ENCODE results near the gene RNF150.

The RNF150 gene

DNA sequence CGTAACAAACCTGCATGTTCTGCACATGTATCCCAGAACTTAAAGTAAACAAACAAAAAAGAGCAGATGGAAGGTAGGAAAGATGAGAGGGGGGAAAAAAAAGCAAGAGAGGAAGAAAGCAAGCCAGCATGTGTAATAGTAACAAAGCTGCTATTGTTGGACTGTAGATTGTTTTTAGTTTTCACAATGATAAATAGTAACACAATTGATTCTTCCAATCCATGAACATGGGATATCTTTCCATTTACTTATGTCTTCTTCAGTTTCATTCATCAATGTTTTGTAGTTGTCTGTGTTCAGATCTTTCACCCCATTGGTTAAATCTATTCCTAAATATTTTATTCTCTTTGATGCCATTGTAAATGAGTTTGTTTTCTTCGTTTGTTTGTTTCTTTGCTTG, 292.1 kb downstream of the RNF150 start:
- no peak for DNase-seq (ENCODE audit: low read depth in 1 of 2, low spot score in 1 of 2)
- no peak overlapping the region for H3K27ac ChIP-seq (replicated peaks)
- TF ChIP-seq, protein P1, sequence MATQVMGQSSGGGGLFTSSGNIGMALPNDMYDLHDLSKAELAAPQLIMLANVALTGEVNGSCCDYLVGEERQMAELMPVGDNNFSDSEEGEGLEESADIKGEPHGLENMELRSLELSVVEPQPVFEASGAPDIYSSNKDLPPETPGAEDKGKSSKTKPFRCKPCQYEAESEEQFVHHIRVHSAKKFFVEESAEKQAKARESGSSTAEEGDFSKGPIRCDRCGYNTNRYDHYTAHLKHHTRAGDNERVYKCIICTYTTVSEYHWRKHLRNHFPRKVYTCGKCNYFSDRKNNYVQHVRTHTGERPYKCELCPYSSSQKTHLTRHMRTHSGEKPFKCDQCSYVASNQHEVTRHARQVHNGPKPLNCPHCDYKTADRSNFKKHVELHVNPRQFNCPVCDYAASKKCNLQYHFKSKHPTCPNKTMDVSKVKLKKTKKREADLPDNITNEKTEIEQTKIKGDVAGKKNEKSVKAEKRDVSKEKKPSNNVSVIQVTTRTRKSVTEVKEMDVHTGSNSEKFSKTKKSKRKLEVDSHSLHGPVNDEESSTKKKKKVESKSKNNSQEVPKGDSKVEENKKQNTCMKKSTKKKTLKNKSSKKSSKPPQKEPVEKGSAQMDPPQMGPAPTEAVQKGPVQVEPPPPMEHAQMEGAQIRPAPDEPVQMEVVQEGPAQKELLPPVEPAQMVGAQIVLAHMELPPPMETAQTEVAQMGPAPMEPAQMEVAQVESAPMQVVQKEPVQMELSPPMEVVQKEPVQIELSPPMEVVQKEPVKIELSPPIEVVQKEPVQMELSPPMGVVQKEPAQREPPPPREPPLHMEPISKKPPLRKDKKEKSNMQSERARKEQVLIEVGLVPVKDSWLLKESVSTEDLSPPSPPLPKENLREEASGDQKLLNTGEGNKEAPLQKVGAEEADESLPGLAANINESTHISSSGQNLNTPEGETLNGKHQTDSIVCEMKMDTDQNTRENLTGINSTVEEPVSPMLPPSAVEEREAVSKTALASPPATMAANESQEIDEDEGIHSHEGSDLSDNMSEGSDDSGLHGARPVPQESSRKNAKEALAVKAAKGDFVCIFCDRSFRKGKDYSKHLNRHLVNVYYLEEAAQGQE (IDR thresholded peaks at IDR 0.05; ENCODE audit: insufficient replicate concordance, low read depth): no peak
- TF ChIP-seq GABPA (IDR thresholded peaks at IDR 0.05; ENCODE audit: low read depth): no peak
- no peak for TF ChIP-seq SPI1 (IDR thresholded peaks at IDR 0.05; ENCODE audit: borderline replicate concordance, low read depth)
- TF ChIP-seq, protein P2, sequence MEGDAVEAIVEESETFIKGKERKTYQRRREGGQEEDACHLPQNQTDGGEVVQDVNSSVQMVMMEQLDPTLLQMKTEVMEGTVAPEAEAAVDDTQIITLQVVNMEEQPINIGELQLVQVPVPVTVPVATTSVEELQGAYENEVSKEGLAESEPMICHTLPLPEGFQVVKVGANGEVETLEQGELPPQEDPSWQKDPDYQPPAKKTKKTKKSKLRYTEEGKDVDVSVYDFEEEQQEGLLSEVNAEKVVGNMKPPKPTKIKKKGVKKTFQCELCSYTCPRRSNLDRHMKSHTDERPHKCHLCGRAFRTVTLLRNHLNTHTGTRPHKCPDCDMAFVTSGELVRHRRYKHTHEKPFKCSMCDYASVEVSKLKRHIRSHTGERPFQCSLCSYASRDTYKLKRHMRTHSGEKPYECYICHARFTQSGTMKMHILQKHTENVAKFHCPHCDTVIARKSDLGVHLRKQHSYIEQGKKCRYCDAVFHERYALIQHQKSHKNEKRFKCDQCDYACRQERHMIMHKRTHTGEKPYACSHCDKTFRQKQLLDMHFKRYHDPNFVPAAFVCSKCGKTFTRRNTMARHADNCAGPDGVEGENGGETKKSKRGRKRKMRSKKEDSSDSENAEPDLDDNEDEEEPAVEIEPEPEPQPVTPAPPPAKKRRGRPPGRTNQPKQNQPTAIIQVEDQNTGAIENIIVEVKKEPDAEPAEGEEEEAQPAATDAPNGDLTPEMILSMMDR (IDR thresholded peaks at IDR 0.05; ENCODE audit: insufficient read depth, low read length): no peak
- TF ChIP-seq POLR2AphosphoS5 (IDR thresholded peaks at IDR 0.05; ENCODE audit: low read depth): no peak

DNA sequence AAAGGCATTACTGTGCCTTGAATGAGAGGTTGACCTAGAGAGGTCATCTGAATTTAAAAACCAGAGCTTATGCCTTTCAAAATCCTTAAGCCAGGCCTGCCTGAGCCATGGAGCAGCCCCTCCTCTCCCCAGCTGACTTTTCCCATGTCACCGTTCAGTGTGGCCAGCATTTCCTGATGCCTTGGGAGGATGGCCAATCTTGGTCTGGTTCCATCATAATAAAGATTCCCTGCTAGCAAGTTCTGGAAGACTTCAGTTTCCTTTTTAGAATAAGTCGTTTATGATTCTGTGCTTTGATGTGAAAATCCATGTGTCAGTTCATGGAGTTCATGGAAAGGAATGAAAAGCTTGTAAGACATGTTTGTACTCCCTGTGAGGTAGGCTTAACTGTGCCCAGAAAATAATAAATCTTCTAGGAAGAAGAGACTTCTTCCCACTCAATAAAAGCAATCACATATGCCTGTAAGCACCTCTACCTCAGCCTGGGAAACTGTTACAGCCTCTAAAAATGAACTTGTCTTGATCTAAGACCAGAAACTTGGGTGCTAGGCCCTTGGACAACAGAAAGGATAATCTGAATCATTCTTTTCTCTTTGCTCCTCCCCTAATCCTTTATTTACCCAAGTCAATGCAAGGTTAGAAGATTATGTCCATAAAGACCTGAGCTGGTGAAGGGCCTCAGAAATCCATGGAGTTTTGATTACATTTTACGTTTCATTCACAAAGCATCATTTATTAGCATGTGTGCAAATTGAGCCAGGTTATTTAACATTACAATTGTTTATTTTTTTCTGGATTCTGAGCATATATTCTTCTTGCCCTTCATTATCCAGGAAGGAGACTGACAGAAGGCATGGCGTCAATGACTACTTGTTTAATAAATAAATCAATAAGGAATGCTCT, 293.1 kb downstream of the RNF150 start:
- no peak overlapping the region for H3K4me3 ChIP-seq (replicated peaks; ENCODE audit: insufficient read depth, low read length)
- TF ChIP-seq, protein P2 (IDR thresholded peaks at IDR 0.05; ENCODE audit: insufficient read depth, low read length): no peak
- TF ChIP-seq, protein P1 (IDR thresholded peaks at IDR 0.05; ENCODE audit: insufficient replicate concordance, low read depth): no peak
- TF ChIP-seq SPI1 (IDR thresholded peaks at IDR 0.05; ENCODE audit: borderline replicate concordance, low read depth) (no peak), GABPA (IDR thresholded peaks at IDR 0.05; ENCODE audit: low read depth) (no peak), POLR2AphosphoS5 (IDR thresholded peaks at IDR 0.05; ENCODE audit: low read depth) (no peak)
- no peak for DNase-seq (ENCODE audit: low read depth in 1 of 2, low spot score in 1 of 2)
- peaks cover 4% of the 10 kb centered on the region for H3K27me3 ChIP-seq (ENCODE audit: insufficient read depth, poor library complexity, severe bottlenecking)
- H3K27ac ChIP-seq (replicated peaks): no peak overlapping the region

More for the DNA sequence above, 292.1 kb downstream of the RNF150 start:
- H3K27me3 ChIP-seq (ENCODE audit: insufficient read depth, poor library complexity, severe bottlenecking): peaks cover 2% of the 10 kb centered on the region
- no peak overlapping the region for H3K4me3 ChIP-seq (replicated peaks; ENCODE audit: insufficient read depth, low read length)

DNA sequence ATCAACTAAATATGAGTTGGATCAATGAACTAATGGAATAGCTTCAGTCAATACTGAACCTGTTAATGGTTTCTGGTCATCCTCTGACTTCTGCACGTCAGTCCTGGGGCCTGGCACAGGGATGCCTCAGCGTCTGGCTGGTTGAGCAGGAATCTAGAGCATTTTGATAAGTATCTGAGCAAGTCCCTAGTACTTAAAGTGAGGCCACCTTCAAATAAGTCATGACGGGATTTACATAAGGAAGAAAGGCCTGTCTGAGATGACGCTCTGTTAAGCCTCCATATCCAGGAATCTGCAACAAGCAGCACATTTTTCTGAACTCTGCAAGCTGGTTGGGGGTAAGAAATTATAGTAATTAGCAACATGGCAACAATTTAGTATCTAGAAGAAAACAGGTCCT, 293.9 kb downstream of the RNF150 start:
- Histone ChIP-seq H3K27ac (replicated peaks) (no peak overlapping the region), H3K27me3 (ENCODE audit: insufficient read depth, poor library complexity, severe bottlenecking) (peaks cover 5% of the 10 kb centered on the region), H3K4me3 (replicated peaks; ENCODE audit: insufficient read depth, low read length) (no peak overlapping the region)
- no peak for DNase-seq (ENCODE audit: low read depth in 1 of 2, low spot score in 1 of 2)
- TF ChIP-seq POLR2AphosphoS5 (IDR thresholded peaks at IDR 0.05; ENCODE audit: low read depth) (no peak), SPI1 (IDR thresholded peaks at IDR 0.05; ENCODE audit: borderline replicate concordance, low read depth) (no peak), GABPA (IDR thresholded peaks at IDR 0.05; ENCODE audit: low read depth) (no peak)
- TF ChIP-seq, protein P2 (IDR thresholded peaks at IDR 0.05; ENCODE audit: insufficient read depth, low read length): no peak
- TF ChIP-seq, protein P1 (IDR thresholded peaks at IDR 0.05; ENCODE audit: insufficient replicate concordance, low read depth): no peak
